ENCODE data around the gene IRF2.

Gene IRF2

GRCh38 chr4:184421533-184422155, 52.7 kb downstream of the IRF2 start:
- H3K27ac ChIP-seq = no peak overlapping the region
- no peak for TF ChIP-seq ZFX (IDR thresholded peaks at IDR 0.05)
- no peak for TF ChIP-seq CTCF (conservative IDR thresholded peaks at IDR 0.05)

GRCh38 chr4:184420881-184421416, 53.4 kb downstream of the IRF2 start:
- TF ChIP-seq ZFX (IDR thresholded peaks at IDR 0.05) (no peak), CTCF (conservative IDR thresholded peaks at IDR 0.05) (no peak)

GRCh38 chr4:184420402-184420801, 53.9 kb downstream of the IRF2 start:
- H3K27ac ChIP-seq = no peak overlapping the region
- TF ChIP-seq ZFX (IDR thresholded peaks at IDR 0.05) (no peak), CTCF (conservative IDR thresholded peaks at IDR 0.05) (no peak)

More at GRCh38 chr4:184420881-184421416, 53.4 kb downstream of the IRF2 start:
- H3K27ac ChIP-seq = no peak overlapping the region

GRCh38 chr4:184419976-184420375, 54.4 kb downstream of the IRF2 start:
- no peak for TF ChIP-seq CTCF (conservative IDR thresholded peaks at IDR 0.05)
- no peak for TF ChIP-seq ZFX (IDR thresholded peaks at IDR 0.05)

GRCh38 chr4:184417802-184418511, 56.4 kb downstream of the IRF2 start:
- H3K27ac ChIP-seq = no peak overlapping the region
- no peak for TF ChIP-seq ZFX (IDR thresholded peaks at IDR 0.05)
- TF ChIP-seq CTCF (conservative IDR thresholded peaks at IDR 0.05) = no peak

More at GRCh38 chr4:184419976-184420375, 54.4 kb downstream of the IRF2 start:
- H3K27ac ChIP-seq = no peak overlapping the region

GRCh38 chr4:184416913-184417734, 57.2 kb downstream of the IRF2 start:
- H3K27ac ChIP-seq = no peak overlapping the region
- TF ChIP-seq ZFX (IDR thresholded peaks at IDR 0.05) = no peak
- TF ChIP-seq CTCF (conservative IDR thresholded peaks at IDR 0.05) = no peak

Measured in C4-2B (cell line).